T1000 (cell line): ENCODE data around the gene SUMO2.
"Not testable (repeated sequence)": the region's sequence is repeated elsewhere in the genome, so short reads cannot be mapped to it uniquely, and the experiment has no call there.

Experiments
- DNase-seq: peaks from one replicate; lab custom pipeline; 2025; ENCODE audit warnings: mixed read lengths; lab: John Stamatoyannopoulos, UW

The SUMO2 gene

GRCh38 chr17:75182569-75183436, at the start of gene SUMO2:
Gene SUMO2, minus strand, starts transcription at chr17:75182959. Its CDS starts 125 bp downstream, at chr17:75182834.
- peak; percentile 89 for DNase-seq

- DNase-seq = no peak
Measured at GRCh38 chr17:75231741-75232464, 49.1 kb upstream of the SUMO2 start.

- DNase-seq = no peak
Measured at GRCh38 chr17:75231071-75231470, 48.3 kb upstream of the SUMO2 start.

DNA sequence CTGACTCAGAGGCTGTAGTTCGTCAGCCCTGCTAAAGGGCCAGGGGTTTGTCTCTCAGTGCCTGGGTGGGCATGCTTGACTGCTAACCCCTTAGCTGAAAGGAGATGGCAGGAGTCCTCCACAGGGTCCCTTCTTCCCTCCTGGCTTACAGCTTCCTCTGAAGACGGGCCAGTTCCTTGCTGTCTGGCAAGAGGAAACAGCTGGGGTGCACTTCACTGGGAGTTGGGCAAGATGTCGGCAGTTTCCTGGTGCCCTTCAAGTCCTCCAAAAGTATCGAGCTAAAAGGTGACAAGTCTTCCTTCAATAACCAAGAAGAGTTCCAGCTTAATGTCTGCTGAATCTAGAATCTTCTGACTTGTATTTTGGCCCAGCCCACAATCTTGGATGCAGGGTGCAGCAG, 46.1 kb upstream of the SUMO2 start:
- DNase-seq = no peak

DNA sequence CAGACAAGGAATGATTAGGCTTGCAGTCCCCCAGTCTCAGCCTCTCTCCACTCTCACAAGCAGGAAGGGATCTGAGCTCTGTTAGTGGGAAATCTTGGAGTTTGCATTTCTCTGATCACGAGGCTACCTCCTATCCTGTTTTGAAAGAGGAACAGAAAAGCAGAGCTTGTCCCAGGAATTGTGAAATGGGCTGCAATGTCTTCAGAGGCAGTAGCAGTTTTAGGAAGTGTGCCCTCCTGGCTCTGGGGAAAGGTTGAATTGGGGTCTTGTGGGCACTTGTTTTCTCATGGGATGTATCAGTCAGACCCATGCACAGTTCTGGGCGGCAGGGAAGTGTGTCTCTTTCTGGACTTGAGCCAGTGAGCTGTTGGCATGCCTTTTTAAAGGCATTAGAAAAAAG, 45.5 kb upstream of the SUMO2 start:
- DNase-seq = no peak

DNA sequence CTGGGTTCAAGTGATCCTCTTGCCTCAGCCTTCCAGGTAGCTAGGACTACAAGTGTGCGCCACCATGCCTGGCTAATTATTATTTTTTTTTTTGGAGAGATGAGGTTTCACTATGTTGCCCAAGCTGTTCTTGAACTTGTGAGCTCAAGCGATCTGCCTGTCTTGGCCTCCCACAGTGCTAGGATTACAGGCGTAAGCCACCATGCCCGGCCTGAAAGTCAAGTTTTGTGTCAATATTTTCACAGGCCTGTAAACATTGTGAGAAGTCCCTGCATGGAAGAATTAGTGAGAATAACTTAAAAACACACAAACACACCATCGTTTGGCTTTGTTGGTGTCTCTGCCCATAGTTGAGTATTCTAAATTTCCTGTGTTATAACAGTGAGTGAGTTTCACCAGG, 45.0 kb upstream of the SUMO2 start:
- no peak for DNase-seq

GRCh38 chr17:75225016-75225415, 42.3 kb upstream of the SUMO2 start:
- no peak for DNase-seq

DNA sequence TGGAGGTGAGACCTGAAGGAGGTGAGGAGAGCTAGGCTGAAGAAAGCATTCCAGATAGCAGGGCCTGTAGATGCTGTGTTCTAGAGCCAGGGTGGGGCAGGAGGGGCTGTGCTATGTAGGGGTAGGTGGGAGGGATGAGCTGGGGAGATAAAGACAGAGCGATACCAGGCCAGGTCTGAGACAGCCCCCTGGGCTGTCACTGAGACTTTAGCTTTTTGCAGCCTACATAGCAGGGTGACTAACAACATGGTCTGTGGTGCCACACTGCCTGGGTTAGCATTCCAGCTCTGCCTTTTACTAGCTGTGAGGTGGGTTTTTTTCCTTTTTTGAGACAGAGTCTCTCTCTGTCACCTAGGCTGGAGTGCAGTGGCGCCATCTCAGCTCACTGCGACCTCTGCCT, 37.1 kb upstream of the SUMO2 start:
- DNase-seq = no peak

GRCh38 chr17:75218131-75218530, 35.4 kb upstream of the SUMO2 start:
- DNase-seq = no peak

GRCh38 chr17:75209061-75209460, 26.3 kb upstream of the SUMO2 start:
- DNase-seq = no peak

- no peak for DNase-seq
Measured at GRCh38 chr17:75208161-75208560, 25.4 kb upstream of the SUMO2 start.

DNA sequence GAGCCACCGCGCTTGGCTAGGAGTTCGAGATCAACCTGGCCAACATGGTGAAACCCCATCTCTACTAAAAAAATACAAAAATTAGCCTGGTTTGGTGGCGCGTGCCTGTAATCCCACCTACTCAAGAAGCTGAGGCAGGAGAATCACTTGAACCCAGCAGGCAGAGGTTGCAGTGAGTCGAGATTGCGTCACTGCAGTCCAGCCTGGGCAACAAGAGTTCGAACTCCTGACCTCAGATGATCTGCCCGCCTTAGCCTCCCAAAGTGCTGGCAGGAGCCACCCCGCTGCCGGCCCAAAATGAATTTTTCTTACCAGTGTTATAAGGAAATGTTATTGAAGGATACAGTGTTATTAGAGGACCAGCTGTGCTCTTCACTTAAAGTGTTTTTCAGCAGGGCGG, 25.0 kb upstream of the SUMO2 start:
- no peak for DNase-seq

- DNase-seq = not testable (repeated sequence)
Measured at GRCh38 chr17:75207050-75207407, 24.3 kb upstream of the SUMO2 start.

- no peak for DNase-seq
Measured at GRCh38 chr17:75205793-75206163, 23.0 kb upstream of the SUMO2 start.

DNA sequence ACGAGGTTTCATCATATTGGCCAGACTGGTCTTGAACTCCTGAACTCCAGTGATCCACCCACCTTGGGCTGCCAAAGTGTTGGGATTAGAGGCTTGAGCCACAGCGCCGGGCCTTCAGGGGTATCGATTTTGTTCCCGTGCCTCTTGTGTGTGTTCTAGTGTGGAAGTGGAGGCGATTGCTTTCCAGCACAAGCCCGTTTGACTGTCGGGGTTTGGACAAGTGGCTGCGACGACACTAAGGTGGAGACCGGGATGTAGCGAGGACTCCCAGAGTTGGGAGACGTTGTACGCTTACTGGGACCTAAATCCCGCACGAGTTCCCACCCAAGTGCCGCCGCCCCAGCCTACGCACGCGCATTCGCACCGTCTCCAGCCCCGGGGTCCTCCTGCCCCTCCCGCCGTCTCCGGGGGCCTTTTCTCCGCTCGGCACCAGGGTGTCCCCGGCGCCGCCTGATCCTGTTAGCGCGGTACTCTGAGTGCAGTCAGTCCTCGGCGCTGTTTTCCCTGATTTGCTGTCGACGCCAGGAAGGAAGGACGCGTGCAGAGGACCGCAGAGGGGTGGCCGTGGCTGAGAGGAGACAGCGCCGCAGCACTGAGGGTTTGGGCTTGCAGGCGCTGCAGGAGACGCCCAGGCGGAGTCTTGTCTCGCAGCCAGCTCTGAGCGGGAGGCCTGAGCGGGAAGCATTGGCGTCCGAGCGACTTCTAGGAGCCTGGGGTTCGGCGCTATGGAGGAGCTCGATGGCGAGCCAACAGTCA, 22.5 kb upstream of the SUMO2 start, which contains the start of gene NUP85:
Gene NUP85 (plus strand): TSS at position 643 of the 756 bp plus-strand sequence. CDS start 83 bp downstream, at position 726.
- DNase-seq = peak; percentile 94

DNA sequence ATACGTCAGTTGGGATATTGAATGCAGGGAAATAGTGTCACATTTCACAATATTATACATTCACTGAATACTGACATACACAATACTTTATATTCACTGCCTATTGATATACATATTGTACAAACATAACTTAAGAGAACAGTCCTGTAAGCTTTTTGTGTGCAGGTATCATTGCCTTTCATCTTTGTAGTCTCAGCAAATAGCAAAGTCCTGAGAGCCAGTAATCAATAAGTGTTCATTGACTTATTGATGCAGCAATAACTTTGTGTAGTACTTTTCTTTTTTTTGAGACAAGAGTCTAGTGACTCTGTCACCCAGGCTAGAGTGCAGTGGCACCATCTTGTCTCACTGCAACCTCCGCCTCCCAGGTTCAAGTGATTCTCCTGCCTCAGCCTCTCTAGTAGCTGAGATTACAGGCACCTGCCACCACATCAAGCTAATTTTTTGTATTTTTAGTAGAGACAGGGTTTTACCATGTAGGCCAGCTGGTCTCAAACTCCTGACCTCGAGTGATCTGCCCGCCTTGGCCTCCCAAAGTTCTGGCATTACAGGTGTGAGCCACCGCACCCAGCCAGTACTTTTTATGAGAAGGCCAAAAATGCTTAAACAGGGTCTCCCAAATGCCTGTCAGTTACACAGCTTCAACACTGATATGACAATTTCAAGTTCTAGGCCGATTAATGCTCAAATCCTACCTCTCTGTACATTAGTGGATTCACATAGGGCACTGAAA, 17.3 kb upstream of the SUMO2 start:
- no peak for DNase-seq

GRCh38 chr17:75194879-75195278, 12.1 kb upstream of the SUMO2 start:
- DNase-seq = no peak

DNA sequence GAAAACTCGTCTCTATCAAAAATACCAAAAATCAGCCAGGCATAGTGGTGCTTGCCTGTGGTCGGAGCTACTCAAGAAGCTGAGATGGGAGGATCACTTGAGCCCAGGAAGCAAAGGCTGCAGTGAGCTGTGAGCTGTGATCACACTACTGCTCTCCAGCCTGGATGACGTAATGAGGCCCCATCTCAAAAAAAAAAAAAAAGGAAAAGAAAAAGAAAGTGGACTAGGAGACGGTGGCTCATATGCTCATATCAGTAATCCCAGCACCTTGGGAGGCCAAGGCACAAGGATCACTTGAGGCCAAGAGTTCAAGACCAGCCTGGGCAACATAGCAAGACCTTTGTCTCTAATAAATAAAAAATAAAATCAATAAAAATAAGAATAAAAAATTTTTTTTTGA, 8.8 kb upstream of the SUMO2 start:
- DNase-seq = no peak

GRCh38 chr17:75188614-75189013, 5.9 kb upstream of the SUMO2 start:
- DNase-seq = no peak

DNA sequence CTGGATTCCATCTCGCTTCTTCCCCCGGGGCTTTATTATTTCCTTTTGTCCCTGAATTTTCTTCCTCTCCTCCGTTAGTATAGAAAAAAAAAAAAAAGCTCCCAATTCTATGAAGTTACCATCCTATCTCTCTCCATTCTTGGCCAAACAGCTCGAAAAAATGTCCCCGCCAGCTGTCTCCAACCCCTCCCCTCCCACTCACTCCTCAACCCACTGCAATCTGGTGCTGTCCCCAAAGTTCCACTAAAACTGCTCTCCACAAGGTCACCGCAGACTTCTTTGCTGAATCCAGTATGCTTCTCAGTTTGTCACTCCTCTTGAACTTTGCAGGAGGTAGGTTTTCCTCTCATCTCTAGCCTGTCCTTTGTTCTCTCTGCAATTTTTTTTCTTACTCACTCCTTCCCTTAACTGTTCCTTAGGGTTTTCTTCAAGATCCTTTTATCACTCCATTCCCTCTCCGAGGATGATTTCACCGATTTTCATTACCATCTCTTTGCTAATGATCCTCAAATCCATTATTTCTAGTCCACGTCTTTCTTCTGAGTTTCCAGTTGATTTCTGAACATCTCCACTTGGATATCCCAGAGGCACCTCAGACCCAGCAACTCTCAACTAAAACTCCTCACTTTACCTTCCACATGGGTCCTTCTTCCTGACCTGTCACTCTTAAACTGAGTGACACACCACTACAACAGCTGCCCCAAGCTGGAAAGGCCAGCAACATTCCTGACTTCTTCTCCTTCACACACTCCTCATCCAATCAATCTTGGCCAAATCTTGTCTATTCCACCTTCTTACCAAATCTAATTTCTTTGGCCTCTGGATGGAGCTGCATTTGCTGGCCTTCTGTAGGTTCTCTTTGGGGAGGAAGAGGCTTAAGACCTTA, 1.5 kb upstream of the SUMO2 start:
- no peak for DNase-seq

DNA sequence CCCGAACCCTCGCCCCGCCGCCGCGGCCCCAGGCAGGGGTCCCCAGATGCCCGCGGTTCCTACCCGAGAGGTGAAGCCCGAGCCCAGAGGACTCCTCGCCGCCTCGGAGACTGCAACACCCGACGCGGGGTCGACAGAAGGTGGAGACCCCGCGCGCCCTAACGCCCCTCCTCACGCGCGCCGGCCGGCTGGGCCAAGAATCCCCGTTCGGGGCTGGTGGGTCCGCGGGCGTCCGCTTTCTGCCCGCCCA, 515 bp downstream of the SUMO2 start:
- DNase-seq = no peak
